ENCODE data around the gene OLA1. TPM values are rescaled to one million over a fixed set of nuclear protein-coding genes. Genes with fewer than 3 reads are reported as not detected.

The OLA1 gene
- total and polyA plus RNA-seq, 2 of the 13 experiments (the other 11 are each of a cell fraction or from before 2014, with no cell fraction given), result 153 to 241 TPM

GRCh38 chr2:174248187-174248997, at the start of gene OLA1 (continued):
- TF ChIP-seq HHEX (CRISPR knock-in tag; IDR thresholded peaks at IDR 0.05) (0 out of 2 replicates have a peak, but pooled peaks have one; percentile 10), ELF1 (CRISPR knock-in tag; IDR thresholded peaks at IDR 0.05) (peak; percentile 70; the same call in 1 of the 2 replicates), ZBTB7B (CRISPR knock-in tag; IDR thresholded peaks at IDR 0.05) (peak; percentile 83), GMEB1 (CRISPR knock-in tag; IDR thresholded peaks at IDR 0.05; ENCODE audit: borderline replicate concordance) (peak; percentile 93), ZNF7 (CRISPR knock-in tag; IDR thresholded peaks at IDR 0.05) (0 out of 2 replicates have a peak, but pooled peaks have one; percentile 10), USF2 (IDR thresholded peaks at IDR 0.05; ENCODE audit: low read depth, low read length) (peak; percentile 57), USF2 (CRISPR knock-in tag; IDR thresholded peaks at IDR 0.05; ENCODE audit: borderline replicate concordance) (no peak), ZUFSP (CRISPR knock-in tag; IDR thresholded peaks at IDR 0.05; ENCODE audit: borderline replicate concordance) (0 out of 2 replicates have a peak, but pooled peaks have one; percentile 93), RORA (CRISPR knock-in tag; IDR thresholded peaks at IDR 0.05) (no peak), ZNF557 (CRISPR knock-in tag; IDR thresholded peaks at IDR 0.05) (peak; percentile 50; the same call in 1 of the 2 replicates), STAT6 (CRISPR knock-in tag; IDR thresholded peaks at IDR 0.05; ENCODE audit: borderline replicate concordance) (0 out of 2 replicates have a peak, but pooled peaks have one; percentile 44), RAD51 (IDR thresholded peaks at IDR 0.05; ENCODE audit: borderline replicate concordance) (no peak), LRRFIP1 (CRISPR knock-in tag; conservative IDR thresholded peaks at IDR 0.05) (no peak), KMT2A (CRISPR knock-in tag; IDR thresholded peaks at IDR 0.05) (peak; percentile 97), MXI1 (IDR thresholded peaks at IDR 0.05; ENCODE audit: borderline replicate concordance, low read depth, low read length) (peak; percentile 81; the same call in 1 of the 3 replicates), BATF2 (CRISPR knock-in tag; IDR thresholded peaks at IDR 0.05) (peak; percentile 76), ISL2 (CRISPR knock-in tag; IDR thresholded peaks at IDR 0.05) (peak; percentile 76)

Data from HepG2 (cell line).